GM12891 (cell line): ENCODE results near the gene FAM200B.

Experiments used
- PAX5 ChIP-seq: IDR thresholded peaks from 2 replicates; pipeline ENCODE4 v1.6.1; 2011; ENCODE audit warnings: low read length, moderate library complexity, mild to moderate bottlenecking; ENCODE audit not compliant: insufficient read depth, severe bottlenecking
- POLR2A ChIP-seq: IDR thresholded peaks from 2 replicates; pipeline ENCODE4 v1.6.1; 2011; ENCODE audit warnings: low read depth, low read length, control low read depth
- POLR2AphosphoS5 ChIP-seq: IDR thresholded peaks from 2 replicates; pipeline ENCODE4 v1.6.1; 2011; ENCODE audit warnings: low read depth, low read length, control low read depth

DNA sequence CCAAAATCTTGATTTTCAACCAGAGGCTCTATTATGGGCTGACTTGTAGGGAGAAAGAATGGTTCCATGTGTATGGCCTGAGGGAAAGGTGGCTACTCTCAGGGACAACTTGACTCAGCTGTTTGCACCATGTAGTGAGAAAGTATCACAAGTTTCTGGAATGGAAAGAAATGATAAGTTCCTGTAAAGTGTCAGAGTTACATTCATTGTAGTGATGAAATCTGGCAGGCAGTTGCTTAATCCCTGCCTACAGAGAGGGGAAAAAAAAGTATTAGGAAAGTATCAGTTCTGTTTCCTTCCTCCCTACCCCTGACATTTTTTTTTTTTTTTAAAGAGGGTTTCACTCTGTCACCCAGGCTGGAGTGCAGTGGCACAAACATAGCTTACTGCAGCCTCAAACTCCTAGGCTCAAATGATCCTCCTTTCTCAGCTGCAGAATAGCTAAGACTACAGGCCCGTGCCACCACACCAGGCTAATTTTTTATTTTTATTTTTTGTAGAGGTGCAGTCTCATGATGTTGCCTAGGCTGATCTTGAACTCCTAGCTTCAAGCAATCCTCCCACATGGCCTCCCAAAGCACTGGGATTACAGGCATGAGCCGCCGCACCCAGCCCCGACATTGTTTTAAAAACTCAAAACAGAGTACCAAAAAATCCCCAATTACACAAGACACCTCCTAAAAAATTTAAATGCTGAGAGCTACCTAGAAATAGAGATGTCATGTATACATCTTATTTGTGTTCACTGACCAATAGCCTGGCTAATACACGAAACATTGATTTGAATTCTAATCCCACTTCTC, 21.7 kb upstream of the FAM200B start:
- no peak for TF ChIP-seq POLR2A
- no peak for TF ChIP-seq PAX5
- TF ChIP-seq POLR2AphosphoS5: no peak
